Aorta (tissue), 5 donors: ENCODE results near the gene PRDX5. TPM values are rescaled to one million over a fixed set of nuclear protein-coding genes. Genes with fewer than 3 reads are reported as not detected.
"Not testable (repeated sequence)": the region's sequence is repeated elsewhere in the genome, so short reads cannot be mapped to it uniquely, and the experiment has no call there.

Experiments
- ATAC-seq: fragments of 200-7000 bp; cut with Tn5 transposase; one replicate; pipeline ENCODE4 v1.9.1; 2022; ENCODE audit warnings: moderate library complexity; ENCODE audit not compliant: low FRiP score
- DNase-seq, 2 donors: peaks; one replicate each; pipeline ENCODE4 v3.0.0-alpha.2; 2020
- H3K27ac ChIP-seq, 2 donors: one replicate each; pipeline ENCODE4 v1.5.1; 2013; ENCODE audit warnings: low read length in 2 of 2, mild to moderate bottlenecking in 2 of 2, moderate library complexity in 2 of 2, control low read depth in 1 of 2, inconsistent platforms in 1 of 2, low read depth in 1 of 2
- H3K27me3 ChIP-seq, 2 donors: one replicate each; pipeline ENCODE4 v1.6.1; 2013; ENCODE audit warnings: control low read depth in 1 of 2, low read length in 1 of 2, mild to moderate bottlenecking in 1 of 2, moderate library complexity in 1 of 2; ENCODE audit not compliant: insufficient read depth in 2 of 2, control insufficient read depth in 1 of 2
- H3K36me3 ChIP-seq, 2 donors: one replicate each; pipeline ENCODE4 v1.6.1; 2013; ENCODE audit warnings: control low read depth in 1 of 2, low read length in 1 of 2, mild to moderate bottlenecking in 1 of 2; ENCODE audit not compliant: insufficient read depth in 2 of 2, control insufficient read depth in 1 of 2
- H3K4me1 ChIP-seq, 2 donors: one replicate each; pipeline ENCODE4 v1.6.1; 2013; ENCODE audit warnings: low read length in 2 of 2, control low read depth in 1 of 2, mild to moderate bottlenecking in 1 of 2, moderate library complexity in 1 of 2; ENCODE audit not compliant: insufficient read depth in 2 of 2, control insufficient read depth in 1 of 2
- H3K4me3 ChIP-seq, 2 donors: one replicate each; pipeline ENCODE4 v1.5.1; 2013; ENCODE audit warnings: low read length in 2 of 2, control low read depth in 1 of 2, mild to moderate bottlenecking in 1 of 2
- H3K9me3 ChIP-seq: one replicate; pipeline ENCODE4 v1.6.1; 2013; ENCODE audit warnings: mild to moderate bottlenecking, low read length; ENCODE audit not compliant: control insufficient read depth
- WGBS, 2 donors: extraction: QIAGEN DNeasy Blood & Tissue Kit; methylation state at CpG; one replicate each; pipeline ENCODE4 v1.1.7; 2013; 5-methylcytosine and 5-hydroxymethylcytosine counted together
- intact Hi-C, 2 donors: fragments of 100-400 bp; cut with DNase I; formaldehyde crosslinking; loops; one replicate each; pipeline versions ENCODE4 v1.14.2 to v1.15.0; 2022
- polyA plus RNA-seq, 2 donors: library from polyadenylated mRNA; stranded (reverse); fragments of 200-250 nt; gene quantifications; one replicate each; pipeline ENCODE4 v1.2.3, GENCODE V29; 2013
- total RNA-seq, 2 donors: library from RNA; stranded (reverse); fragmentation: NEBNext Ultra II Directional; extraction: Animal tissue kit (Norgen Biotek cat#: 25700); gene quantifications; one replicate each; pipeline ENCODE4 v1.2.1, GENCODE V29; 2021
- donor health status: healthy with polysubstance abuse.
- donor health status: Bipolar disorder and iron deficiency.
- donor health status: DM: no; HTN: no; CAD: no.
- donor health status: DM: no; HTN: no; CAD: no.
- donor health status: DM: yes; HTN: yes; CAD: no.

The PRDX5 gene
- total and polyA plus RNA-seq, 4 donors, result 69.9 to 316 (median 142) TPM

GRCh38 chr11:64314146-64314804 is 3.6 kb upstream of the PRDX5 start:
- ATAC-seq, result no peak
- Histone ChIP-seq H3K27me3 (no peaks in the 10 kb centered on the region), H3K9me3 (no peaks in the 10 kb centered on the region), H3K36me3 (no peaks in the 10 kb centered on the region), H3K27ac (no peak overlapping the region), H3K4me3 (no peak overlapping the region), H3K4me1 (no peaks in the 10 kb centered on the region)
- DNase-seq, result no peak
- 77 to 84% methylated on average over 12 to 19 of the region's 19 CpGs for WGBS, 2 donors
- intact Hi-C loops, result no loop called here

GRCh38 chr11:64314805-64315561 is 2.9 kb upstream of the PRDX5 start:
- no peak for DNase-seq
- no peaks in the 10 kb centered on the region for H3K4me1 ChIP-seq

GRCh38 chr11:64315667-64316526 is 2.0 kb upstream of the PRDX5 start:
- not testable (repeated sequence) for H3K4me3 ChIP-seq, ATAC-seq, DNase-seq, H3K9me3 ChIP-seq, H3K27ac ChIP-seq, H3K27me3 ChIP-seq, H3K4me1 ChIP-seq, H3K36me3 ChIP-seq
- 70 to 71% methylated on average over 23 to 25 of the region's 25 CpGs for WGBS, 2 donors
- intact Hi-C loops, result loop anchor here in 1 of 2 donors (5.0 kb wide), 1 partner anchor 41 kb away; the partner anchor contains the start of gene RPS6KA4

More at GRCh38 chr11:64314805-64315561, 2.9 kb upstream of the PRDX5 start:
- Histone ChIP-seq H3K36me3 (no peaks in the 10 kb centered on the region), H3K27ac (no peak overlapping the region), H3K4me3 (no peak overlapping the region), H3K9me3 (no peaks in the 10 kb centered on the region), H3K27me3 (no peaks in the 10 kb centered on the region)
- ATAC-seq, result no peak
- intact Hi-C loops, result loop anchor here in 1 of 2 donors (5.0 kb wide), 1 partner anchor 42 kb away; the partner anchor contains the start of gene RPS6KA4
- WGBS, 2 donors, result 87 to 89% methylated on average over 22 to 24 of the region's 24 CpGs

- H3K4me1 ChIP-seq, result no peaks in the 10 kb centered on the region
These were observed 1.1 kb upstream of the PRDX5 start for GRCh38 chr11:64316672-64317324.

GRCh38 chr11:64317325-64317960 is 478 bp upstream of the PRDX5 start, which contains the start of gene TRMT112:
TSS of gene TRMT112 (minus strand) at chr11:64317559. CDS start at chr11:64317526, 33 bp downstream.
- Histone ChIP-seq H3K27me3 (no peaks in the 10 kb centered on the region), H3K36me3 (no peaks in the 10 kb centered on the region), H3K9me3 (no peaks in the 10 kb centered on the region), H3K4me3 (peak within 1 kb of the TSS; percentile 56 to 65), H3K4me1 (no peaks in the 10 kb centered on the region), H3K27ac (peak within 1 kb of the TSS; percentile 32 to 85)
- peak; percentile 96 to 97 for DNase-seq
- WGBS, 2 donors, result 0% methylated on average over 43 of the region's 43 CpGs
- peak; percentile 92 for ATAC-seq
- intact Hi-C loops, result loop anchor here in 1 of 2 donors (5.0 kb wide), 1 partner anchor 40 kb away; the partner anchor contains the start of gene RPS6KA4

More at GRCh38 chr11:64316672-64317324, 1.1 kb upstream of the PRDX5 start:
- DNase-seq (no peak), ATAC-seq (no peak)
- 6 to 7% methylated on average over 32 of the region's 32 CpGs for WGBS, 2 donors
- intact Hi-C loops, result loop anchor here in 1 of 2 donors (5.0 kb wide), 1 partner anchor 41 kb away; the partner anchor contains the start of gene RPS6KA4
- no peaks in the 10 kb centered on the region for H3K27me3 ChIP-seq
- H3K36me3 ChIP-seq, result no peaks in the 10 kb centered on the region
- H3K27ac ChIP-seq, result peak overlapping the region; percentile 12 to 85
- no peaks in the 10 kb centered on the region for H3K9me3 ChIP-seq
- peak overlapping the region; percentile 27 to 56 for H3K4me3 ChIP-seq

- no peak for DNase-seq
- H3K27me3 ChIP-seq, result no peaks in the 10 kb centered on the region
- no peaks in the 10 kb centered on the region for H3K4me1 ChIP-seq
- WGBS, 2 donors, result 28 to 29% methylated on average over 19 of the region's 19 CpGs
- H3K9me3 ChIP-seq, result no peaks in the 10 kb centered on the region
- ATAC-seq, result no peak
- peak overlapping the region; percentile 43 to 65 for H3K4me3 ChIP-seq
- peak overlapping the region in 1 of 2 donors; percentile 10 for H3K27ac ChIP-seq
- no peaks in the 10 kb centered on the region for H3K36me3 ChIP-seq
- intact Hi-C loops, result loop anchor here (1.0 to 5.0 kb wide), 2 partner anchors 36 to 38 kb away; partner anchors contain the start of gene RPS6KA4 (in 1 of the 2)
These were observed 1.1 kb downstream of the PRDX5 start for GRCh38 chr11:64318766-64319761.

GRCh38 chr11:64320556-64320955 is 2.6 kb downstream of the PRDX5 start:
- Histone ChIP-seq H3K4me3 (no peak overlapping the region), H3K4me1 (no peaks in the 10 kb centered on the region), H3K27me3 (no peaks in the 10 kb centered on the region), H3K36me3 (no peaks in the 10 kb centered on the region), H3K27ac (no peak overlapping the region), H3K9me3 (no peaks in the 10 kb centered on the region)
- intact Hi-C loops, result no loop called here
- ATAC-seq (no peak), DNase-seq (no peak)
- whole genome bisulfite sequencing, 2 donors, result 94 to 97% methylated on average over 7 of the region's 7 CpGs
